Body of pancreas (tissue), 4 donors: Measurements from ENCODE around the gene MED22. TPM values are rescaled to one million over a fixed set of nuclear protein-coding genes. Genes with fewer than 3 reads are reported as not detected.
A peak's percentile ranks its signal among the peaks of the same experiment; 100 is the strongest.

Experiments
- ATAC-seq: fragments of 150-250 bp; one replicate; pipeline ENCODE4 v1.9.1; 2016
- DNase-seq, 4 donors: peaks; one replicate each; pipeline ENCODE4 v3.0.0-alpha.2; 2019
- H3K27ac ChIP-seq, 4 donors: fragments of 200-600 bp; sonication (generic); 1 replicate in 3 of 4; 2 replicates in 1 of 4; pipeline versions ENCODE4 v1.5.1 to v1.6.1; 2016 to 2019; ENCODE audit warnings: mild to moderate bottlenecking in 1 of 4, mixed read lengths in 1 of 4, moderate library complexity in 1 of 4
- H3K27me3 ChIP-seq, 2 donors: fragments of 200-600 bp; sonication (generic); one replicate each; pipeline ENCODE4 v1.6.0; 2016; ENCODE audit warnings: mild to moderate bottlenecking in 1 of 2
- H3K36me3 ChIP-seq, 2 donors: fragments of 200-600 bp; sonication (generic); replicated peaks in 1 of 2; 2 replicates each; pipeline ENCODE4 v1.5.1; 2016; ENCODE audit warnings: low read depth in 2 of 2; ENCODE audit not compliant: insufficient read depth in 1 of 2
- H3K4me1 ChIP-seq: fragments of 200-600 bp; sonication (generic); one replicate; pipeline ENCODE4 v1.6.0; 2016
- H3K4me3 ChIP-seq, 2 donors: fragments of 200-600 bp; sonication (generic); 1 replicate in 1 of 2; 2 replicates in 1 of 2; pipeline ENCODE4 v1.5.1; 2016 to 2019
- H3K9me3 ChIP-seq, 3 donors: fragments of 200-600 bp; sonication (generic); 1 replicate in 2 of 3; 2 replicates in 1 of 3; pipeline ENCODE4 v1.5.1; 2016
- CTCF ChIP-seq, 7 experiments: fragments of 450-650 bp in 4 of 7; fragments of 200-600 bp in 3 of 7; sonication (generic) in 3 of 7; IDR thresholded peaks; one replicate each; pipeline ENCODE4 v1.5.1; 2016 to 2019; ENCODE audit warnings: antibody characterized with exemption in 7 of 7
- POLR2A ChIP-seq, 3 donors: fragments of 450-650 bp; IDR thresholded peaks; one replicate each; pipeline ENCODE4 v1.6.1; 2016; ENCODE audit warnings: antibody characterized with exemption in 3 of 3, mild to moderate bottlenecking in 2 of 3
- WGBS, 2 donors: methylation state at CpG; one replicate each; pipeline ENCODE4 v1.1.5; 2017; 5-methylcytosine and 5-hydroxymethylcytosine counted together
- intact Hi-C: fragments of 100-400 bp; cut with DNase I; formaldehyde crosslinking; loops from one replicate; pipeline ENCODE4 v1.15.1; 2023
- total RNA-seq, 2 donors: library from RNA; depleted of rRNA; stranded (reverse); fragments of >200 nt; gene quantifications; one replicate each; pipeline ENCODE4 v1.1.0, GENCODE V29; 2016

MED22 gene
- total RNA-seq: 10 to 100 TPM; 15.8 to 16.3 TPM

DNA sequence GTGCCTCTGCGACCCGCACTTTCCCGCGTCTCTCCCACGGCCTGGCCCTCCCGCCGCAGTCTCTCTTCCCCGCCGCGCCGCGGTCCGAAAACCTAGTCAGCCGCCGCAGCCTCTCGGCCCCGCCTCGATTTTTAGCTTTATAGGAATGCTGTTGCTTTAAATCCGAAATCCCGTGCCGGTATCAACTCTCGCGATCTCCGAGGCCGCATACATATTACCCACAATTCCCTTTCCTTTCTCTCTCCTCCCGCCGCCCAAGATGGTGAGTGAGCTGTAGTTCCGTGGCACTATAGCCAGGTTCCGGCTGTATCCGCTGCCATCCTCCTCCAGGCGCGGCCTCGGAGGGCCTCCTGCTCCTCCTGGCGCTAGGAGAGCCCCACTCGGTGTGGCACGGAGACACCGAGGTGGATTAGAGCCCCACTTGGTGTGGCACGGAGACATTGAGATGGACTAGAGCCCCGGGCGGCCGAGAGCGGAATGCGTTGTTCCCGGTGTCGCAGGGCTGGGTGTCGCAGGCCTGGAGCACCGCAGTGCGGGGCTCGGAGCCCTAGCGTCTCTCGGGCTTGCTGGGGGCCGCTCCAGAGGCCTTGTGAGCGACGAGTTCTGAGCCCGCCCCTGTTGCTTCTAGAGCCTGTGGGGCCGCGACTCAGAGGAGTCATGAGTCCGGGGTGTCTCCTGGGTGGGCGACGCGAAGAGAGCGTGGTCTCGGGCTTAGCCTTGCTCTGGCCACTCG, at the start of gene MED22, which contains the start of gene RPL7A:
MED22 (minus strand) TSS at position 147 of the 733 bp plus-strand sequence. CDS start 1,469 bp downstream, outside the sequence.
RPL7A (plus strand) TSS at position 234 of the 733 bp plus-strand sequence; CDS start at position 260, 26 bp downstream.
- Histone ChIP-seq H3K9me3 (no peaks in the 10 kb centered on the region), H3K36me3 (peaks cover 9 to 26% of the 10 kb centered on the region in 2 donors), H3K4me1 (peaks cover 27% of the 10 kb centered on the region), H3K27ac (peak within 1 kb of the TSS; percentile 87 to 95 (median 94)), H3K4me3 (peak within 1 kb of the TSS; percentile 97 to 98), H3K27me3 (no peaks in the 10 kb centered on the region)
- DNase-seq (peak; percentile 94 to 97 (median 96)), ATAC-seq (peak; percentile 93)
- intact Hi-C loops: no loop called here
- TF ChIP-seq POLR2A (IDR thresholded peaks at IDR 0.05) (peak; percentile 74 to 97 (median 97)), CTCF (IDR thresholded peaks at IDR 0.05) (peak in 1 of 7 experiments; percentile 34)
- 0% methylated on average over 28 to 63 of the region's 64 CpGs for WGBS, 2 donors

DNA sequence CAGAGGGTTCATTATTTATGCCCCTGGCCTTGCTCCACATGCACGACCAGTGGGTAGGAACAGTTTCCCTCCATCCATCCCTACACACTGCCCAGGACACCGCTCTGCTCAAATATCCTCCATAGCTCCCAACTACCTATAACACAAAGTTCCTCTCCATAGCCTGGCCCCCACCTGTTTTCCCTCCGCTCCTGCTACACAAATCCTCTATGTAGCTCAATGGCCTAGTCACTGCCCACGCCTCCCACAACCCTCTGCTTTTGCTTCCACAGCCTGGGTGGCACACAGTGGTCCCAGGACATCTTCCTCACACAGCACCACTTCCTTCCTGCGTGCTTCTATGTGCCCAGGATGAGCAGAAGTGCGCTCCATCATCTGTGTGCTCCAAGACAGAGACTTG, 49.4 kb upstream of the MED22 start:
- TF ChIP-seq POLR2A (IDR thresholded peaks at IDR 0.05): no peak
- no peak for TF ChIP-seq CTCF (IDR thresholded peaks at IDR 0.05)
- no peaks in the 10 kb centered on the region for H3K36me3 ChIP-seq
- ATAC-seq (no peak), DNase-seq (no peak)
- H3K4me3 ChIP-seq: no peak overlapping the region
- no peaks in the 10 kb centered on the region for H3K9me3 ChIP-seq
- intact Hi-C loops: no loop called here
- no peak overlapping the region for H3K27ac ChIP-seq
- peaks cover 0 to 9% of the 10 kb centered on the region in 2 donors for H3K27me3 ChIP-seq
- no peaks in the 10 kb centered on the region for H3K4me1 ChIP-seq
- 69% methylated on average over 6 of the region's 6 CpGs for WGBS, 2 donors

DNA sequence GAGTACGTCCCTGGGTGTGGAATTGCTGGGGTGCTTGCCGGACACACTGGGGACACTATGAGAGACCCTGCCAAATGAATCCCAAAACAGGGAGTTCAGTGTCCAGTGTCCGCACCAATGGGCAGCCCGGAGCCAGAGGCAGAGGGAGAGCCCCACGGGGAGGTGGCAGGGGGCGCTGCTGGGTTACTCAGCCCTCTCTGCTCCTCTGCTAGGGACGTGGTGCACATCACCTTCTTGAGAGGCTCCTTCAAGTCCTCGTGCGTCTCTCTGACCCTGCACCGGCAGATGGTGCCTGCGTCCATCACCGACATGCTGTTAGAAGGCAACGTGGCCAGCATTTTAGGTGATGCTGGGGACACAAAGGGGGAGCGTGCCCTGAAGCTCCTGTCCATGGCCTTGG, 49.0 kb upstream of the MED22 start:
- DNase-seq: peak in 1 of 4 donors; percentile 34
- Histone ChIP-seq H3K4me3 (no peak overlapping the region), H3K9me3 (no peaks in the 10 kb centered on the region), H3K4me1 (no peaks in the 10 kb centered on the region), H3K27ac (no peak overlapping the region), H3K27me3 (peaks cover 0 to 9% of the 10 kb centered on the region in 2 donors), H3K36me3 (no peaks in the 10 kb centered on the region)
- ATAC-seq: no peak
- intact Hi-C loops: no loop called here
- TF ChIP-seq CTCF (IDR thresholded peaks at IDR 0.05) (no peak), POLR2A (IDR thresholded peaks at IDR 0.05) (no peak)
- 25 to 26% methylated on average over 10 to 14 of the region's 14 CpGs for WGBS, 2 donors

GRCh38 chr9:133394687-133395271, 46.8 kb upstream of the MED22 start:
- Histone ChIP-seq H3K4me1 (no peaks in the 10 kb centered on the region), H3K27ac (no peak overlapping the region), H3K9me3 (no peaks in the 10 kb centered on the region), H3K36me3 (no peaks in the 10 kb centered on the region), H3K27me3 (peaks cover 0 to 9% of the 10 kb centered on the region in 2 donors), H3K4me3 (no peak overlapping the region)
- no peak for TF ChIP-seq POLR2A (IDR thresholded peaks at IDR 0.05)
- TF ChIP-seq CTCF (IDR thresholded peaks at IDR 0.05): no peak
- DNase-seq: no peak
- intact Hi-C loops: no loop called here
- no peak for ATAC-seq
- WGBS, 2 donors: 15 to 17% methylated on average over 5 to 8 of the region's 8 CpGs
